Measurements from ENCODE around the gene RCE1.

The RCE1 gene

GRCh38 chr11:66845143-66845875 lies 2.1 kb downstream of the RCE1 start:
- DNase-seq: no peak

GRCh38 chr11:66845876-66846212 lies 2.6 kb downstream of the RCE1 start:
- no peak for DNase-seq

- no peak for DNase-seq
Measured at GRCh38 chr11:66846671-66847091, 3.4 kb downstream of the RCE1 start.

- no peak for DNase-seq
Measured at GRCh38 chr11:66847461-66848232, 4.4 kb downstream of the RCE1 start.

GRCh38 chr11:66848671-66849500 lies 5.6 kb downstream of the RCE1 start:
- no peak for DNase-seq

- no peak for DNase-seq
Measured at GRCh38 chr11:66849501-66850234, 6.4 kb downstream of the RCE1 start.

GRCh38 chr11:66850235-66850587 lies 7.0 kb downstream of the RCE1 start:
- DNase-seq: no peak

- DNase-seq: no peak
Measured at GRCh38 chr11:66850588-66851238, 7.5 kb downstream of the RCE1 start.

- DNase-seq: no peak
Measured at GRCh38 chr11:66851239-66851596, 8.0 kb downstream of the RCE1 start.

GRCh38 chr11:66851698-66852465 lies 8.6 kb downstream of the RCE1 start:
- DNase-seq: no peak

- no peak for DNase-seq
Measured at GRCh38 chr11:66852466-66853241, 9.4 kb downstream of the RCE1 start.

- DNase-seq: no peak
Measured at GRCh38 chr11:66853242-66854229, 10.3 kb downstream of the RCE1 start.

- DNase-seq: no peak
Measured at GRCh38 chr11:66854231-66854661, 11.0 kb downstream of the RCE1 start.

GRCh38 chr11:66854729-66855211 lies 11.5 kb downstream of the RCE1 start:
- no peak for DNase-seq

- DNase-seq: peak; percentile 49
Measured at GRCh38 chr11:66855574-66856495, 12.6 kb downstream of the RCE1 start.

GRCh38 chr11:66856496-66857233 lies 13.4 kb downstream of the RCE1 start, which contains the start of gene LRFN4:
TSS of gene LRFN4 (plus strand) at chr11:66857064. CDS start at chr11:66857745, 681 bp downstream.
- DNase-seq: peak; percentile 15

- DNase-seq: no peak
Measured at GRCh38 chr11:66857234-66857926, 14.1 kb downstream of the RCE1 start.

All from DMS 273 treated with DMSO at 0.1 percent for 48 hours (cell line).